ENCODE measurements around the gene KCTD11.

DNA sequence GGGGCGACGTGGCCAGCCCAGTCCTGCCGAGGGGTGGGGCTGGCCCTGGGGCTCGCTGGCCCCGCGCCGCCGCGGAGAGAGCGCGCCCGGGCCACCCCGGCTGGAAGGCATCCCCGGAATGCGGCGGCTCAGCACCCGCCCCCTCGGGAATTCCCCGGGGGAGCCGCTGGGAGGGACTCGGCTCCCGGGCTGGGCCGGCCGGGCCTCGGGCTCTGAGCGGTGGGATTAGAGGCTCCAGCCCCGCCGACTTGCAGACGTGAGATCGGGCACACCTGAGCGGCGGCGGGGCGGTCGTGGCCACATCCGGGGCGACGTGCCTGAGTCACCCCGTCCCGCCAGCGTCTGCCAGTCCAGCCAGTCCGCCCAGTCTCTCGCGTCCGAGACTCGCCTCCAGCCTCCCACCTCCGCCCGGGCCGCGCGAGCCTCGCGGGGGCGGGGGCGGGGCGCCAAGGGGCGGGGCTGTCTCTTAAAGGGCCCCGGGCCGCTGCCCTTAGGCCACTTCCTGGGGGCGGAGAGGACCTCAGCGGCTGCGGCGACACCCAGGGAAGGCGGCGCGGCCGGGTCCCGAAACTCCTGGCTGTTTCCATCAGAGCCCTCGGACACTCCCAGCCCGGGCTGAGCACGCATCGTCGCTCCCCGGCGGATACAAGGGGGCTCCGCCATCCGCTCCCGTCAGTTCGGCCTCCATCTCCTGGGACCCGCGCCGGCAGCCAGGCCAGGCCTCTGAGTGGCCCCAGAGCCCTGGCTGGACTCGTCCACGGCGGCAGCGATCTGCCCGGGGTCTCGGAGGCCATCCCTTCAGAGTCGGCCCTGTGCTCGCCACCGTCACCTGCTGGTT is at the start of gene KCTD11:
- TF ChIP-seq, protein P1, sequence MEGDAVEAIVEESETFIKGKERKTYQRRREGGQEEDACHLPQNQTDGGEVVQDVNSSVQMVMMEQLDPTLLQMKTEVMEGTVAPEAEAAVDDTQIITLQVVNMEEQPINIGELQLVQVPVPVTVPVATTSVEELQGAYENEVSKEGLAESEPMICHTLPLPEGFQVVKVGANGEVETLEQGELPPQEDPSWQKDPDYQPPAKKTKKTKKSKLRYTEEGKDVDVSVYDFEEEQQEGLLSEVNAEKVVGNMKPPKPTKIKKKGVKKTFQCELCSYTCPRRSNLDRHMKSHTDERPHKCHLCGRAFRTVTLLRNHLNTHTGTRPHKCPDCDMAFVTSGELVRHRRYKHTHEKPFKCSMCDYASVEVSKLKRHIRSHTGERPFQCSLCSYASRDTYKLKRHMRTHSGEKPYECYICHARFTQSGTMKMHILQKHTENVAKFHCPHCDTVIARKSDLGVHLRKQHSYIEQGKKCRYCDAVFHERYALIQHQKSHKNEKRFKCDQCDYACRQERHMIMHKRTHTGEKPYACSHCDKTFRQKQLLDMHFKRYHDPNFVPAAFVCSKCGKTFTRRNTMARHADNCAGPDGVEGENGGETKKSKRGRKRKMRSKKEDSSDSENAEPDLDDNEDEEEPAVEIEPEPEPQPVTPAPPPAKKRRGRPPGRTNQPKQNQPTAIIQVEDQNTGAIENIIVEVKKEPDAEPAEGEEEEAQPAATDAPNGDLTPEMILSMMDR (optimal IDR thresholded peaks at IDR 0.05 in 1 of 3, IDR thresholded peaks at IDR 0.05 in 1 of 3, conservative IDR thresholded peaks at IDR 0.05 in 1 of 3; ENCODE audit: extremely low read depth in 1 of 3, insufficient read depth in 2 of 3, low read length in 3 of 3), result peak in 1 of 3 experiments; percentile 73
- TF ChIP-seq EZH2 (IDR thresholded peaks at IDR 0.05; ENCODE audit: low read length), result no peak

Measured in keratinocyte (primary cell).